ENCODE results near the gene SYCE3. TPM values are rescaled to one million over a fixed set of nuclear protein-coding genes. Genes with fewer than 3 reads are reported as not detected.

Gene SYCE3
- total RNA-seq, 1 donor from 2014 or later = not detected

DNA sequence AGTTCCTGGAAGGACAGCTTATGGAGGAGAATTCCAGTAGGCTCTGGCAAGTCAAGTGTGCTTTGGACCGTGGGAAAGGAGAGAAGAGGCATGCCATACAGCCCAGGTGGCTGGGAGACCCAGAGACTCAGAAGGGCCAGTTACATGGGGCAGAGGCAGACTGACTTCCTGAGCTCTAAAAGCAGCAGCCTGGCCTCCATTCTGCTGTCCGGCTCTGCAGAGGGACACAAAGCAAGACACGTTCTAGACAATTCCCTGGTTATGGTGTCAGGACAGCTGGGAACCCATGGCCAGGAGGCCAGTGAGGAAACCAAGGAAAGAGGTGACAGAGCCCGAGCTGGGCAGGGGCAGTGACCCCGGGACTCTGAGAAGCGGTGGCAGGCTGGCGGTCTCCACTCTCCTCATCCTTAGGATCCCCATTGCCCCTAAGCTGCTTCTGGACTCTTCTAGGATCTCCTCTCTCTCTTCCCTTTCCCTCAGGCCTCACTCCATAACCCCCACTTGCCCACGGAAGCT is 12.8 kb upstream of the SYCE3 start:
- no peak for DNase-seq

DNA sequence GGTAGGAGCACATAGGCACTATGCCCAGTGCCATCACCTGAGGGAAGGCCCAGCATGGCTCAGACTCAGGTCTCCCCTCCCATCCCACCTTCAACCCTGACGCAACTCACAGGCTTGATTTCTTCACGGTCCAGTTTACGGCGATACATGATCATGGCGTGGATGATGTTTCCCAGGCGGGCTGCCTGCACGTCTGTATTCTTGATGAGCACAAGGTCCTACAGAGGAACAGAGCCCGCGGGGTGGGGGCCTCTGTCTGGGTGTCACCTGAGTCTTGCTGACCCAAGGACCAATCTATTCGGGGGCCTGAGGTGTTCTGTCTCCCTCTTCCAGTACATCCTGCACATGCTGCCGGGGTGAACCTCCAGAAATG is 11.7 kb upstream of the SYCE3 start:
- DNase-seq = no peak

DNA sequence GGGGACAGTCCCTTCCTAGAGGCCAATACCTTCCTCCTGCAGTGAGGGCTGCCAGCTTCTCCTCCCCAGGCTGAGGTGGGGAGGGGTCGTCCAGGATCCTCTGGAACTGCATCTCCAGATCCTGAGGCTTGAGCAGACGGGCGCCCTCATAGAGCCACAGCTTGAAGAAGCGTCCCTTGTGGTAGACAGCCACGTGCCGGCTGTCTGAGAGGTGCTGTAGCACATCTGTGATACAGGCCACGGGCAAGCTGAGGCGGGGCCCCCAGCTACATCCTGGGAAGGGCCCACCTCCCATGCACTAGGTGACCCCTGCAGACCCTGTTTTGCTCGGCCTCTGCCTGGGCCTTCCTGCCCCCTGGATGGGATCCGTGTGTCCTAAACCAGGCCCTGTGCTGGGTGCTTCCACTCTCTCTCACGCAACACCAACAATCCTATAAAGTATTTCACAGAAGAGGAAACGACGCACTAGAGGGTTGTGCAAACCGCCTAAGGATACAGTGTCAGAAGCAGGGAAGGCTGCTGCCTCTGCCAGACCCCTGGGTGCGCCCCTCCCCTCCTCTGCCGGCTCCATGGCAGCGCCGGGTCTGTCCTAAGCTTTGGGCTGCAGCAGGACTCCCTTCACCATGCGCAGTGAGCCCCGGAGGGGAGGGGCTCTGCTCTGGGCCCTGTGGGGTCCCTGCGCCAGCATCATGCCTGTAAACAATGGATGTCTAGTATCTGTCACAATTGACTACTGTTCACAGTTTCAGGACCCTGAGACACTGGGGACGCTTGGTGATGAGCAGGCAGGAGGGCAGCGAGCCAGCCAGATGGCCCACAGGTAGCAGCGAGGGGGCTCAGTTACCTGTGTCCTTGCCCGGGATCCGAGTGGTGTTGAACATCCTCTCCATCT is 11.0 kb upstream of the SYCE3 start:
- DNase-seq = no peak

- no peak for DNase-seq
These were observed 10.2 kb upstream of the SYCE3 start for GRCh38 chr22:50572965-50573364.

- no peak for DNase-seq
These were observed 8.8 kb upstream of the SYCE3 start for GRCh38 chr22:50571264-50572175.

DNA sequence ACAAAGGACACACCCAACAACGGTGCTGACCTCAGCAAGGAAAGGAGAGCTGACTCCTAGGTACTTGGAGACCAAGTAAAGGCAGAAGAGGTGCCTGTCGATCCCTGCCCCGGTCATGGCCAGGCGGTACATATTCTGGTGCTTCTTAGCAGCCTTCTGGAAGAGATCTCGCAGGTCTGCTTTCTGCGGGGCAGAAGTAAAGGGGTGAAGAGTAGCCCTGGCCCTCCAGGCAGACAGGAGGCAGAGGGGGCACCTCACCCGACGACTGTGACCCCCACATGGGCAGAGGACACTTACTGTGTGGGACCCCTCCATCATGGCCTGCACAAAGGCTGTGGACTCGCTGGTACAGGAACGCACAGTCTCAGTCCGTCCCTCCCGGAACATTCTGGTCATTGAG is 8.1 kb upstream of the SYCE3 start:
- no peak for DNase-seq

DNA sequence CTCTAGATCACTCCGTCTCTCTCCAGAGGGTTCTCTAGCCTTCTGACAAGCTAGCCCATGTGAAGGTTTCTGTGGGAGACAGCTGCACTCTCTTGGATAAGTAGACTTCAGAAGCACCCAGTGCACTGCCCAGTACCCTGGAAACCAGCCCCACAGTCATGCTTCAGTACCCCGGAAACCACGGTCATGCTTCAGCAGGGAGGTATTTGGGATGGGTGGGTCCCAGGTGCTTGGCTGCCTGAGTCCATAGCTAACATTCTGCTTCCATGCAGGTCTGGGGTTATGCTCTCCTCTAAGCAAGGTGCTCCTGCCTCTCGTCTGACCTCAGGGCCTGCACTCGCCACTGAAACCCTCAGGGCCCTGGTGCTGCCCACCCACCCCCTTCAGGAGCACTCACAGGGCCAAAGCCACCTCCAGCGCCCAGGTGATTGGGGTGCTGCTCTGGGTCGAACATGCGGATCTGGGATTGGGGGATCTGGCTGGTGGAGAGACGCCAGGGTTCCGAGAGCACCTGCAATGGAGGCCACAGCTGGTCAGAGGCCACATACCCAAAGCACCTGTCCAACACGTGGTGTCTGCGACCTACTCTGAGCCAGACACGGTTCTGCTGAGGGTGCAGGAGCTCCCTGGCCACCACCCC is 7.3 kb upstream of the SYCE3 start:
- no peak for DNase-seq

DNA sequence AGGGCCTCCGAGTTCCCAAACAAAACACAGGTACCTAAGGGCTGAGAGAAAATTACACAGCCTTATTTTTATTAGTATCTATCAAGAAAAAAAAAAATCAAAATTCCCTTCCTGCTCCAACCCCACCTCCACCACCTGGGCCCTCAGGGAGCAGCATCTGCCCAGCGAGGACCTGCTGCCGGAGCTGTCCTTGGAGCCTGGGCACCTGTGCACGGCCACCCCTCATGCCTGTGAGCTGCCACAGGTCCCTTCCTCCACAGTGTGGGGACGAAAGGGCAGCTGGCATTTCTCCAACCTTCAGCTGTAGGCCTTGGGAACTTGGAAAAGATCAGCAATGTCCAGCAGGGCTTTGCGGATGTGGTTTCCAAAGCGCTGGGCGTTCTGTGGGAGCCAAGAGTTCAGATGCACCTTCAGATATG is 6.3 kb upstream of the SYCE3 start:
- no peak for DNase-seq

GRCh38 chr22:50568626-50569025 is 5.9 kb upstream of the SYCE3 start:
- DNase-seq = no peak

DNA sequence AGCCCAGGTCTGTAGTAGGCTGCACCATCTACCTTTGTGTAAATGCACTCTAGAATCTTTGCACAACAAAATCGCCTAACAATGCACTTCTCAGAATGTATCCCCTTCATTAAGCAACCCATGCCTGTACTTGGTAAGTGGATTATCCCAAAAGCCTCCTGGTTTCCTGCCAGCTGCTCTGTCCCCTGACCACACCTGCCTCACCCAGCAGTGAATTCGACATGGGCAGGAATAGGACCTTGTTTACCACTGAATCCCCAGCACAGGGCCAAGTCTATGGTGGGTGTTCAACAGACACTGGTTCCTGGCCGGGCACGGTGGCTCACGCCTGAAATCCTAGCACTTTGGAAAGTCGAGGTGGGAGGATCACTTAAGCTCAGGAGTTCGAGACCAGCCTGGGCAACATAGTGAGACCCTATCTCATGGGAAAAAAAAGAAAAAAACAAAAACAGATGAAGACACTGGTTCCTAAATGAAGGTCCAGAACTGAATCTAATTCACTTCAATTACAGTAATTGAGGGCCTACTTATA is 5.1 kb upstream of the SYCE3 start:
- DNase-seq = no peak

GRCh38 chr22:50564289-50564688 is 1.6 kb upstream of the SYCE3 start:
- DNase-seq = no peak

- DNase-seq = no peak
These were observed 868 bp upstream of the SYCE3 start for GRCh38 chr22:50563413-50564160.

DNA sequence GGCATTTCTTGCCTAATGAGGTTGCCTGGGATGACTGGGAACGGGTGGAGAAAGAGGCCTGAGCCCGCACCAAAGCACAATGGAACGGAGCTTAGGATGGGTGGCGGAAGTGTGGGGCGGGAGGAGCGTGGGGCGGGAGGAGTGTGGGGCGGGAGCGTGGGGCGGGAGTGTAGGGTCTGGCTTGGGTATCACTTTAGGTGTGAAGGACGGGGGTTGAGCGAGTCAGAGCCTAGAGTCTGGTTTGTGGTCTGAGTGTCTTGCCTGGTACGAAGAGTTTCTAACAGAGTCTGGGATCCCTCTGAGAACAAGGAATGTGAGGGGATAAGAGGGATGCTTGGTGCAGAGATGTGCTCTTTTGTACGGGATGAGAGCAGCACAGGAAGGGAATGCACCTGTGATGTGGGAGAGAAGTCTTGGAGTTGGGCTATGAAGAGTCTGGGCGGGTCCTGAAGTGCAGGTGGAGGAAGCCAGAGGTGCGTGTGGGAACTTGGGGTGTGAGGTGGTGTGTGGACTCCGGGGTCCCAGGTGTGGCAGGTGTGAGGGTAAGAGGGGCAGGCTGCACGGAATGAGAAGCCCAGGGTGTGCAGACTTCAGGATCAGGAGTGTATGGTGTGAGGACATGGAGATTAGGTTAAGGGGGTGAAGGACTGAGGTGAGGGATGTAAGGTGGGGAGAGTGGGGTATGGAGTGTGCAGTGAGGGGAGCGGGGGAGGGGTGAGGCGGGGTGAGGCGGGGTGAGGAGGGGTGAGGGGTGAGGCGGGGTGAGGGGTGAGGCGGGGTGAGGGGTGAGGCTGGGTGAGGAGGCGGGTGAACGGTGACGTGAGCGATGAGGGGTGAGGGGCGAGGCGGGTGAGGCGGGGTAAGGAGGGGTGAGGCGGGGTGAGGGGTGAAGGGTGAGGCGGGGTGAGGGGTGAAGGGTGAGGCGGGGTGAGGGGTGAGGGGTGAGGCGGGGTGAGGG is 1.0 kb downstream of the SYCE3 start:
- DNase-seq = no peak

DNA sequence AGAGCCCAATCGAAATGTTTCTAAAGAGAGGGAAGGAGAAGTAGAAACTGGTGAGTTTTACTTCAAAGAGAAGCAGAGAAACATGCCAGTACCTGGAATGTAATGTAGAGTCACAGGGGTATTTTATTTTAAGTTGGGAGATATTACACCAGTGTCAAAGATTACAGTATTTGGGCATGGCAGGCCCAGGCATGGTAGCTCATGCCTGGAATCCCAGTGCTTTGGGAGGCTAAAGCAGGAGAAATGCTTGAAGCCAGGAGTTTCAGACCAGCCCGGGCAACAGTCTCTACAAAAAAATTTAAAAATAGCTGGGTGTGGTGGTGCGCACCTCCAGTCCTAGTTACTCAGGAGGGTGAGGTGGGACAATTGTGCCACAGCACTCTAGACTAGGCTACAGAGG is 2.7 kb downstream of the SYCE3 start:
- no peak for DNase-seq

DNA sequence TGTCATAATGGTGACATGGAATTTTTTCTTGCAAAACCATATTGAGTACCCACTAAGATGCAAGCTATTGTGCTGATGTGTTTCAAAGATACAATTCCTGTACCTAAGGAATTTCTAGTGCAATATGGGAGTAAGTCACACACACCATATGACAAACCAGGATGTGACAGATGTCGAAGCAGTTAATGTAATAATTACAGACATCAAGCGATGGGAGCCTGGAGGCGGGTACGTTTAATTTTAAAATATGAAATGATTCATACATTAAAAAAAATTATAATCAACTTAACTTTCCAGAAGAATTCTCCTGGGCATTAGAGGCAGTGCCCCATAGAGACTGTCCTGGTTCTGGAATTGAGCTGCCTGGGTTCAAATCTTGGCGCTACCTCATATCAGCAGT is 6.0 kb downstream of the SYCE3 start:
- no peak for DNase-seq

DNA sequence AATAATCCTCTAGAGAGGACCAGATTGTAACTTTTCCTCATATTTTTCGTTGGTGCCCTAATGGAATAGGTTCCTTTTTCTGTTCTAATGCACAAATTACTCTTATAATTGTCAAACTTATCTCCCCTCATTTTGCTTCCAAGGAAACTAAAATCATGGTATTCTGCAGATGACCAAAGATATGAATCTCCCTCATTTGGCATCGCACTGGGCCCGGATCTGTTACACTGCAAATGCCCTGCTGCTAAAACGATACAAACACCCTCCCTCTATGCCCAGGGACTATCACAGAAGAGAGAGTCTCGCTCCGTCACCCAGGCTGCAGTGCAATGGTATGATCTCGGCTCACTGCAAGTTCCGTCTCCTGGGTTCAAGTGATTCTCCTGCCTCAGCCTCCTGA is 9.4 kb downstream of the SYCE3 start:
- DNase-seq = no peak

- DNase-seq = no peak
These were observed 11.5 kb downstream of the SYCE3 start for GRCh38 chr22:50551160-50551752.

DNA sequence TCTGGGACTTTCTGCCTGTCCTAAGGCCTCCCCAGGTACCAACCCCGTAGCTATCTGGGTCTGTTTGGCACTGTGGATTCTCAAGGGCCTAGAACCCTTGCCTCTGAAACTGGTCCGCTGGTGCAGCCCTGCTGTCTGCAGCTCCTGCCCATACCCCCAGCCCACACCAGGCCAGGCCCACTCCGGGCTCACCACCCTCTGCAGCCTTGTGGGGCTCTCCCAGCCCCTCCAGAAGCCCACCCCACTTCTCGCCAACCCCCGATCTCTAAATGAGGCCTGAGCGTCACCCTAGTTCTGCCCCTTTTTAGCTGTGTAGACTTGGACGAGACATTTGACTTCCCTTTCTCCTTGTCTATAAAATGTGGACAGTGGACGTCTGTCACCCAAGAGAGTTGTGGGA is 12.3 kb downstream of the SYCE3 start:
- DNase-seq = no peak

DNA sequence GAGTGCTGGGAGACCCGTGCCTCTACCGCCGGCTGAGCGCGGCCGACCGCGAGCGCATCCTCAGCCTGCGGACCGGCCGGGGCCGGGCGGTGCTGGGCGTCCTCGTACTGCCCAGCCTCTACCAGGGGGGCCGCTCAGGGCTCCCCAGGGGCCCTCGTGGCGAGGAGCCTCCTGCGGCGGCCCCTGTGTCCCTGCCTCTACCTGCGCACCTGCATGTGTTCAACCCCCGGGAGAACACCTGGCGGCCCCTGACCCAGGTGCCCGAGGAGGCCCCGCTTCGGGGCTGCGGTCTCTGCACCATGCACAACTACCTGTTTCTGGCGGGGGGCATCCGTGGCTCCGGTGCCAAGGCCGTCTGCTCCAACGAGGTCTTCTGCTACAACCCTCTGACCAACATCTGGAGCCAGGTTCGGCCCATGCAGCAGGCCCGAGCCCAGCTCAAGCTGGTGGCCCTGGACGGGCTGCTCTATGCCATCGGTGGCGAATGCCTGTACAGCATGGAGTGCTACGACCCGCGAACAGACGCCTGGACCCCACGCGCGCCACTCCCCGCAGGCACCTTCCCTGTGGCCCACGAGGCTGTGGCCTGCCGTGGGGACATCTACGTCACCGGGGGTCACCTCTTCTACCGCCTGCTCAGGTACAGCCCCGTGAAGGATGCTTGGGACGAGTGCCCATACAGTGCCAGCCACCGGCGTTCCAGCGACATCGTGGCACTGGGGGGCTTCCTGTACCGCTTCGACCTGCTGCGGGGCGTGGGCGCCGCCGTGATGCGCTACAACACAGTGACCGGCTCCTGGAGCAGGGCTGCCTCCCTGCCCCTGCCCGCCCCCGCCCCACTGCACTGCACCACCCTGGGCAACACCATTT is 13.6 kb downstream of the SYCE3 start:
- no peak for DNase-seq
